ENCODE results near the gene FBXO42. TPM values are rescaled to one million over a fixed set of nuclear protein-coding genes. Genes with fewer than 3 reads are reported as not detected.

Gene FBXO42
- total and polyA plus RNA-seq, 2 of the 8 experiments (the other 6 are each of a cell fraction or from before 2014, with no cell fraction given), result 15.1 to 17.0 TPM

GRCh38 chr1:16367258-16367967 is 15.1 kb upstream of the FBXO42 start (continued):
- peak in 1 of 2 experiments; percentile 74; a peak in 1 of 4 replicates for TF ChIP-seq HDAC2 (IDR thresholded peaks at IDR 0.05; ENCODE audit: borderline replicate concordance in 1 of 2, low read depth in 2 of 2, low read length in 2 of 2)
- TF ChIP-seq TAF1 (IDR thresholded peaks at IDR 0.05; ENCODE audit: low read depth, low read length), result peak; percentile 60
- no peak for TF ChIP-seq BRCA1 (IDR thresholded peaks at IDR 0.05; ENCODE audit: low read depth, low read length)
- no peak for TF ChIP-seq RNF2 (IDR thresholded peaks at IDR 0.05; ENCODE audit: borderline replicate concordance, low read depth, low read length, missing control alignments, poor library complexity, severe bottlenecking)
- no peak for TF ChIP-seq RXRA (IDR thresholded peaks at IDR 0.05; ENCODE audit: insufficient read depth, low read depth, low read length)
- peak; percentile 82 for TF ChIP-seq POLR2AphosphoS5 (IDR thresholded peaks at IDR 0.05; ENCODE audit: low read depth, low read length)
- no peak; the same call in 1 of the 2 replicates for TF ChIP-seq TBP (IDR thresholded peaks at IDR 0.05; ENCODE audit: low read depth, low read length)
- no peak for TF ChIP-seq MAFK (IDR thresholded peaks at IDR 0.05; ENCODE audit: low read depth, low read length)
- TF ChIP-seq RAD21 (IDR thresholded peaks at IDR 0.05 in 1 of 2, conservative IDR thresholded peaks at IDR 0.05 in 1 of 2; ENCODE audit: low read depth in 2 of 2, low read length in 2 of 2), result no peak
- no peak for TF ChIP-seq HDAC6 (IDR thresholded peaks at IDR 0.05; ENCODE audit: low read depth, low read length)
- TF ChIP-seq SIX5 (IDR thresholded peaks at IDR 0.05; ENCODE audit: low read depth, low read length), result no peak
- no peak for TF ChIP-seq ZNF274 (IDR thresholded peaks at IDR 0.05; ENCODE audit: borderline replicate concordance, extremely low read depth, low read length)
- TF ChIP-seq TAF7 (optimal IDR thresholded peaks at IDR 0.05; ENCODE audit: borderline replicate concordance, low read depth, low read length), result no peak
- TF ChIP-seq CEBPB (IDR thresholded peaks at IDR 0.05; ENCODE audit: low read depth, low read length), result no peak
- no peak for TF ChIP-seq SP2 (IDR thresholded peaks at IDR 0.05; ENCODE audit: low read length)
- no peak for TF ChIP-seq RBBP5 (IDR thresholded peaks at IDR 0.05; ENCODE audit: borderline replicate concordance, low read depth, low read length)
- TF ChIP-seq EP300 (IDR thresholded peaks at IDR 0.05; ENCODE audit: borderline replicate concordance in 1 of 2, low read depth in 2 of 2, low read length in 2 of 2), result no peak
- no peak for TF ChIP-seq SP1 (IDR thresholded peaks at IDR 0.05; ENCODE audit: low read depth, low read length)
- no peak for TF ChIP-seq GABPA (IDR thresholded peaks at IDR 0.05; ENCODE audit: borderline replicate concordance, insufficient read depth, low read length)
- TF ChIP-seq GTF2F1 (IDR thresholded peaks at IDR 0.05; ENCODE audit: borderline replicate concordance, low read depth, low read length), result no peak
- no peak for TF ChIP-seq BCL11A (IDR thresholded peaks at IDR 0.05; ENCODE audit: low read depth in 2 of 2, low read length in 2 of 2)
- no peak for TF ChIP-seq ATF3 (IDR thresholded peaks at IDR 0.05; ENCODE audit: insufficient read depth, low read depth, low read length)
- peak; percentile 90 for TF ChIP-seq PHF8 (conservative IDR thresholded peaks at IDR 0.05; ENCODE audit: low read depth, low read length)
- no peak for TF ChIP-seq YY1 (IDR thresholded peaks at IDR 0.05; ENCODE audit: low read depth, low read length)
